ENCODE results near the gene CDH4. TPM values are rescaled to one million over a fixed set of nuclear protein-coding genes. Genes with fewer than 3 reads are reported as not detected.

The CDH4 gene
- total and polyA plus RNA-seq, 2 donors (not counting 3 experiments of a cell fraction or from before 2014, with no cell fraction given) = 0.17 to 0.51 TPM

- Histone ChIP-seq H3K9ac (replicated peaks; ENCODE audit: extremely low read depth, insufficient read depth, low read length) (no peak overlapping the region), H3K27ac (ENCODE audit: insufficient read depth, low read depth, low read length) (no peak overlapping the region), H2AFZ (ENCODE audit: low read depth, low read length) (no peak overlapping the region), H3K36me3 (ENCODE audit: control insufficient read depth in 2 of 2, extremely low read depth in 1 of 2, insufficient read depth in 2 of 2, low read length in 2 of 2) (no peaks in the 10 kb centered on the region), H3K4me2 (ENCODE audit: insufficient read depth, low read length) (no peak overlapping the region), H3K79me2 (ENCODE audit: control insufficient read depth, insufficient read depth, low read length) (no peaks in the 10 kb centered on the region), H3K4me1 (ENCODE audit: control insufficient read depth, extremely low read depth, insufficient read depth, low read length) (no peaks in the 10 kb centered on the region), H3K9me1 (replicated peaks; ENCODE audit: control insufficient read depth, extremely low read depth, insufficient read depth, low read length) (no peaks in the 10 kb centered on the region), H3K9me3 (replicated peaks; ENCODE audit: control insufficient read depth, insufficient read depth, low read length) (peaks cover 10% of the 10 kb centered on the region), H3K27me3 (ENCODE audit: control insufficient read depth in 2 of 2, insufficient read depth in 2 of 2, low read length in 2 of 2) (no peaks in the 10 kb centered on the region), H3K4me3 (replicated peaks in 1 of 3; ENCODE audit: insufficient read depth in 1 of 3, low read depth in 1 of 3, low read length in 3 of 3) (no peak overlapping the region), H4K20me1 (replicated peaks; ENCODE audit: control insufficient read depth, extremely low read depth, insufficient read depth, low read length) (no peaks in the 10 kb centered on the region)
- DNase-seq (ENCODE audit: low read depth, low spot score) = no peak
- intact Hi-C loops (cut with micrococcal nuclease) = no loop called here
- dilution Hi-C loops (cut with MboI; ENCODE audit: extremely low pct_ligation_motif_present, low sequenced_read_pairs) = no loop called here
- no peak for FAIRE-seq
- TF ChIP-seq POLR2A (IDR thresholded peaks at IDR 0.05; ENCODE audit: low read depth, low read length) = no peak
- no peak for TF ChIP-seq MAX (IDR thresholded peaks at IDR 0.05; ENCODE audit: insufficient read depth, insufficient read length)
- TF ChIP-seq GATA2 (IDR thresholded peaks at IDR 0.05; ENCODE audit: insufficient read depth, insufficient read length, low read depth, low read length) = no peak
- no peak for TF ChIP-seq MYC (IDR thresholded peaks at IDR 0.05; ENCODE audit: low read depth, low read length)
- TF ChIP-seq POLR2AphosphoS5 (IDR thresholded peaks at IDR 0.05; ENCODE audit: insufficient read depth, low read depth, low read length) = no peak
- no peak for TF ChIP-seq FOS (IDR thresholded peaks at IDR 0.05; ENCODE audit: borderline replicate concordance, insufficient read depth, low read length)
- no peak for TF ChIP-seq JUN (IDR thresholded peaks at IDR 0.05; ENCODE audit: borderline replicate concordance, insufficient read depth, insufficient read length, low read depth)
- no peak for TF ChIP-seq EZH2 (IDR thresholded peaks at IDR 0.05; ENCODE audit: borderline replicate concordance, low read depth, low read length, severe bottlenecking)
- TF ChIP-seq CTCF (IDR thresholded peaks at IDR 0.05; ENCODE audit: extremely low read depth in 1 of 2, insufficient read depth in 1 of 2, low read depth in 1 of 2, low read length in 2 of 2) = no peak
- ChIA-PET CTCF (interaction anchor here (1.0 kb wide), 1 partner anchor 11 kb away, joined by 3 read pairs; no protein-coding TSS in a partner anchor), POLR2A (no interaction called here)
- no TSS peak for BruUV-seq (replicated peaks)
Measured at GRCh38 chr20:61628901-61629601, 377.0 kb downstream of the CDH4 start.

Data from endothelial cell of umbilical vein (primary cell).